Panc1 (cell line): Measurements from ENCODE around the gene RPUSD3. TPM values are rescaled to one million over a fixed set of nuclear protein-coding genes. Genes with fewer than 3 reads are reported as not detected.

Experiments
- ATAC-seq: fragments of 200-7000 bp; cut with Tn5 transposase; 2 replicates; pipeline ENCODE4 v1.9.1; 2020; ENCODE audit warnings: mild to moderate bottlenecking, moderate library complexity
- BruUV-seq: library from RNA; stranded (reverse); fragments of 400-500 nt; replicated peaks from 2 replicates; lab custom pipeline; 2021; lab: Mats Ljungman, UMichigan
- CTCF ChIA-PET: fragments of 300-600 bp; sonication (Branson Sonifier 250); formaldehyde crosslinking; loops from one replicate; lab custom pipeline; 2022; ENCODE audit warnings: antibody characterized with exemption; lab: Charles Lee
- POLR2A ChIA-PET: fragments of 300-600 bp; sonication (Branson Sonifier 250); formaldehyde crosslinking; loops from one replicate; lab custom pipeline; 2022; ENCODE audit warnings: antibody characterized with exemption; lab: Charles Lee
- DNase-seq: peaks from one replicate; pipeline ENCODE4 v3.0.0-alpha.2; 2010; ENCODE audit warnings: low read depth, low spot score
- H3K27ac ChIP-seq: 2 replicates; pipeline ENCODE4 v1.5.1; 2011; ENCODE audit warnings: mild to moderate bottlenecking, low read length, inconsistent platforms
- H3K27me3 ChIP-seq: fragments of 200-500 bp; sonication (Bioruptor generic); 2 replicates; pipeline ENCODE4 v1.6.0; 2014; ENCODE audit warnings: low read length, inconsistent platforms; ENCODE audit not compliant: control insufficient read depth, insufficient read depth
- H3K36me3 ChIP-seq: fragments of 200-500 bp; sonication (Bioruptor generic); 2 replicates; pipeline ENCODE4 v1.5.1; 2014; ENCODE audit warnings: inconsistent platforms, mild to moderate bottlenecking, low read length, moderate library complexity; ENCODE audit not compliant: control insufficient read depth, insufficient read depth
- H3K4me1 ChIP-seq: 2 replicates; pipeline ENCODE4 v1.5.1; 2011; ENCODE audit warnings: inconsistent platforms, mild to moderate bottlenecking, low read length, moderate library complexity; ENCODE audit not compliant: control insufficient read depth, insufficient read depth
- H3K4me3 ChIP-seq, 2 experiments: 2 replicates each; pipeline ENCODE4 v1.5.1; 2011 to 2012; ENCODE audit warnings: low read depth in 2 of 2, low read length in 2 of 2, mild to moderate bottlenecking in 2 of 2, inconsistent platforms in 1 of 2, moderate library complexity in 1 of 2
- H3K9me3 ChIP-seq: fragments of 200-500 bp; sonication (Bioruptor generic); 2 replicates; pipeline ENCODE4 v1.5.1; 2014; ENCODE audit warnings: low read depth, mild to moderate bottlenecking, inconsistent platforms, low read length, moderate library complexity; ENCODE audit not compliant: control insufficient read depth, insufficient read depth
- POLR2AphosphoS5 ChIP-seq: IDR thresholded peaks from 2 replicates; pipeline ENCODE4 v1.6.1; 2012; ENCODE audit warnings: mild to moderate bottlenecking, low read depth, low read length, moderate library complexity
- REST ChIP-seq, 2 experiments: IDR thresholded peaks; 2 replicates each; pipeline ENCODE4 v1.6.1; 2011 to 2012; ENCODE audit warnings: low read depth in 2 of 2, control low read depth in 1 of 2, low read length in 1 of 2, mild to moderate bottlenecking in 1 of 2, moderate library complexity in 1 of 2; ENCODE audit not compliant: insufficient read depth in 1 of 2
- SIN3A ChIP-seq: IDR thresholded peaks from 2 replicates; pipeline ENCODE4 v1.6.1; 2012; ENCODE audit warnings: low read depth, mild to moderate bottlenecking, low read length, moderate library complexity, borderline replicate concordance; ENCODE audit not compliant: insufficient read depth
- TCF7L2 ChIP-seq: IDR thresholded peaks from 2 replicates; pipeline ENCODE4 v1.6.1; 2011; ENCODE audit warnings: mild to moderate bottlenecking, low read depth, low read length, inconsistent platforms
- in situ Hi-C: cut with HindIII; loops from 2 replicates; pipeline ENCODE4 v1.10.0; 2016; ENCODE audit warnings: low sequenced_read_pairs, low pct_unique_long_range_greater_than_20kb
- intact Hi-C: fragments of 100-400 bp; cut with micrococcal nuclease; formaldehyde crosslinking; loops from one replicate; pipeline ENCODE4 v1.10.0; 2022; ENCODE audit not compliant: unreplicated experiment
- total RNA-seq: library from RNA; stranded (reverse); gene quantifications from one replicate; pipeline ENCODE4 v1.2.1, GENCODE V29; 2021; ENCODE audit not compliant: unreplicated experiment
- TF ChIP-seq, protein P1 (sequence below): fragments of 450-650 bp; IDR thresholded peaks from 2 replicates; pipeline ENCODE4 v1.5.1; 2017; ENCODE audit warnings: mild to moderate bottlenecking

The RPUSD3 gene
- total RNA-seq, 1 experiment from 2014 or later = 40.4 TPM

GRCh38 chr3:9890249-9891071 lies 46.7 kb upstream of the RPUSD3 start, which contains the start of gene JAGN1:
Gene JAGN1 (plus strand): TSS chr3:9890610. CDS start chr3:9890723, 113 bp downstream.
- Histone ChIP-seq H3K36me3 (peaks cover 8% of the 10 kb centered on the region; the same call in 1 of the 2 replicates), H3K4me3 (peak within 1 kb of the TSS; percentile 84 to 90), H3K27me3 (no peaks in the 10 kb centered on the region), H3K9me3 (no peaks in the 10 kb centered on the region), H3K27ac (peak within 1 kb of the TSS; percentile 94), H3K4me1 (peaks cover 3% of the 10 kb centered on the region; the same call in 1 of the 2 replicates)
- intact Hi-C loops (no loop called here), in situ Hi-C loops (no loop called here)
- ChIA-PET CTCF (no interaction called here), POLR2A (no interaction called here)
- TF ChIP-seq, protein P1, sequence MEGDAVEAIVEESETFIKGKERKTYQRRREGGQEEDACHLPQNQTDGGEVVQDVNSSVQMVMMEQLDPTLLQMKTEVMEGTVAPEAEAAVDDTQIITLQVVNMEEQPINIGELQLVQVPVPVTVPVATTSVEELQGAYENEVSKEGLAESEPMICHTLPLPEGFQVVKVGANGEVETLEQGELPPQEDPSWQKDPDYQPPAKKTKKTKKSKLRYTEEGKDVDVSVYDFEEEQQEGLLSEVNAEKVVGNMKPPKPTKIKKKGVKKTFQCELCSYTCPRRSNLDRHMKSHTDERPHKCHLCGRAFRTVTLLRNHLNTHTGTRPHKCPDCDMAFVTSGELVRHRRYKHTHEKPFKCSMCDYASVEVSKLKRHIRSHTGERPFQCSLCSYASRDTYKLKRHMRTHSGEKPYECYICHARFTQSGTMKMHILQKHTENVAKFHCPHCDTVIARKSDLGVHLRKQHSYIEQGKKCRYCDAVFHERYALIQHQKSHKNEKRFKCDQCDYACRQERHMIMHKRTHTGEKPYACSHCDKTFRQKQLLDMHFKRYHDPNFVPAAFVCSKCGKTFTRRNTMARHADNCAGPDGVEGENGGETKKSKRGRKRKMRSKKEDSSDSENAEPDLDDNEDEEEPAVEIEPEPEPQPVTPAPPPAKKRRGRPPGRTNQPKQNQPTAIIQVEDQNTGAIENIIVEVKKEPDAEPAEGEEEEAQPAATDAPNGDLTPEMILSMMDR = no peak
- TF ChIP-seq REST (IDR thresholded peaks at IDR 0.05; ENCODE audit: insufficient read depth in 1 of 2, low read depth in 2 of 2, low read length in 1 of 2) (no peak), POLR2AphosphoS5 (peak; percentile 81)
- DNase-seq (peak; percentile 35), ATAC-seq (peak; percentile 91)
- BruUV-seq = no TSS peak

DNA sequence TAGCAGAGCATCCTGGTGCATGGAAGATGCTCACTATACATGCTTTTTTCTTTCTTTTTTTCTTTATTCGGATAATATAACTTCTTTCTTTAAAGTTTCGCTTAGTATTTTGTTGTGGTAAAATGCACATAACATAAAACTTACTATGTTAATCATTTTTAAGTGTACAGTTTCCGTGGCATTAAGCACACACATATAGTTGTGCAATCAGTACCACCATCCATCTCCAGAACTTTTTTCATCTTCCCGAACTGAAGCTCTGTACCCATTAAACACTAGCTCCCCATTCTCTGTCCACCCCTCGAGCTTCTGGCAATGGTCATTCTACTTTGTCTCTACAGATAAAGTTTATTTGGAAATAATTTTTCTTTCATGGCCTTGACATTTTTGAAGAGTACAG lies 45.6 kb upstream of the RPUSD3 start:
- H3K27ac ChIP-seq = peak overlapping the region; percentile 69
- ATAC-seq = no peak
- ChIA-PET POLR2A (no interaction called here), CTCF (no interaction called here)
- TF ChIP-seq TCF7L2 = no peak
- TF ChIP-seq SIN3A = no peak
- no peak for TF ChIP-seq REST (IDR thresholded peaks at IDR 0.05; ENCODE audit: insufficient read depth in 1 of 2, low read depth in 2 of 2, low read length in 1 of 2)
- TF ChIP-seq, protein P1 = no peak
- TF ChIP-seq POLR2AphosphoS5 = no peak
- no peaks in the 10 kb centered on the region for H3K27me3 ChIP-seq
- no TSS peak for BruUV-seq
- intact Hi-C loops = no loop called here
- H3K4me3 ChIP-seq = no peak overlapping the region
- peaks cover 8% of the 10 kb centered on the region; the same call in 1 of the 2 replicates for H3K36me3 ChIP-seq
- no peak for DNase-seq
- H3K4me1 ChIP-seq = peaks cover 8% of the 10 kb centered on the region
- no peaks in the 10 kb centered on the region for H3K9me3 ChIP-seq
- in situ Hi-C loops = no loop called here
